Memory B cell (primary cell): ENCODE data around the gene MAGEA1.
"Not testable (repeated sequence)": the region's sequence is repeated elsewhere in the genome, so short reads cannot be mapped to it uniquely, and the experiment has no call there.

Experiments
- ATAC-seq: fragments of 150-1000 bp; cut with Tn5 transposase; 2 replicates; pipeline ENCODE4 v1.10.0; 2021; ENCODE audit warnings: low read depth, mild to moderate bottlenecking, moderate library complexity
- DNase-seq, 2 donors: peaks; one replicate each; pipeline ENCODE4 v3.0.0; 2022; ENCODE audit warnings: low spot score in 2 of 2
- H3K27ac Mint-ChIP-seq: one replicate; pipeline ENCODE4 v1.8.0; 2022; ENCODE audit warnings: mild to moderate bottlenecking, moderate library complexity, mixed read lengths
- H3K27me3 Mint-ChIP-seq: one replicate; pipeline ENCODE4 v1.8.0; 2022; ENCODE audit warnings: mixed read lengths
- H3K36me3 Mint-ChIP-seq: one replicate; pipeline ENCODE4 v1.8.0; 2022; ENCODE audit warnings: mild to moderate bottlenecking, mixed read lengths
- H3K4me1 Mint-ChIP-seq: one replicate; pipeline ENCODE4 v1.8.0; 2022; ENCODE audit warnings: mixed read lengths
- H3K4me3 Mint-ChIP-seq: one replicate; pipeline ENCODE4 v1.8.0; 2022; ENCODE audit warnings: mild to moderate bottlenecking, moderate library complexity, mixed read lengths
- H3K9me3 Mint-ChIP-seq: one replicate; pipeline ENCODE4 v1.8.0; 2022; ENCODE audit warnings: mixed read lengths

Gene MAGEA1

DNA sequence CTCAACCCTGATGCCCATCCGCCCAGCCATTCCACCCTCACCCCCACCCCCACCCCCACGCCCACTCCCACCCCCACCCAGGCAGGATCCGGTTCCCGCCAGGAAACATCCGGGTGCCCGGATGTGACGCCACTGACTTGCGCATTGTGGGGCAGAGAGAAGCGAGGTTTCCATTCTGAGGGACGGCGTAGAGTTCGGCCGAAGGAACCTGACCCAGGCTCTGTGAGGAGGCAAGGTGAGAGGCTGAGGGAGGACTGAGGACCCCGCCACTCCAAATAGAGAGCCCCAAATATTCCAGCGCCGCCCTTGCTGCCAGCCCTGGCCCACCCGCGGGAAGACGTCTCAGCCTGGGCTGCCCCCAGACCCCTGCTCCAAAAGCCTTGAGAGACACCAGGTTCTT, at the start of gene MAGEA1:
MAGEA1 (plus strand) TSS at position 154 of the 400 bp plus-strand sequence. CDS start 3,106 bp downstream, outside the sequence.
- Mint-ChIP-seq H3K27me3 (peaks cover 5% of the 10 kb centered on the region), H3K27ac (no peak within 1 kb of the TSS), H3K4me1 (no peaks in the 10 kb centered on the region), H3K9me3 (no peaks in the 10 kb centered on the region), H3K36me3 (no peaks in the 10 kb centered on the region), H3K4me3 (no peak within 1 kb of the TSS)
- ATAC-seq, result no peak
- DNase-seq, result no peak

DNA sequence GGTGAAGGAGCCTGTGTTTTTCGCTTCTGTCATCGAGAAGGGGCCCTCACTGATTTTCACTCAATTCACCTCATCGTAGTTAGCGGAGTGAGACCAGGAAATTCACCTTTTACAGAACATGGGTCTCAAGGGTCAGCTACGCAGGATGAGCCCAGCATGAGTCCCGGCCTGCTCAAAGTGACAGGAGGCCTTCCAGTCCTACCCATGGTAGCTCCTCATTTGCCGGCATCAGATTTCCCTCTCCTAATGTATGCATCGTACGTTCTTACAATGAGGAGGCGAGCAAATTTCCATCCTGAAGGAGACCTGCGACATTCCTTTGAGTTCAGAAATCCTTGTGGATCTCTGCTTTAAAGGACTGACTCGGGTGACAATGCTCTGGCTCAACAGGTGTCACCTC, 46.2 kb upstream of the MAGEA1 start:
- ATAC-seq, H3K27ac Mint-ChIP-seq: not testable (repeated sequence)

GRCh38 chrX:153139074-153139473, 40.0 kb upstream of the MAGEA1 start:
- not testable (repeated sequence) for H3K27me3 Mint-ChIP-seq, H3K27ac Mint-ChIP-seq, ATAC-seq, H3K36me3 Mint-ChIP-seq, DNase-seq, H3K4me1 Mint-ChIP-seq, H3K4me3 Mint-ChIP-seq, H3K9me3 Mint-ChIP-seq

More for the DNA sequence above, 46.2 kb upstream of the MAGEA1 start:
- H3K9me3 Mint-ChIP-seq, DNase-seq, H3K4me1 Mint-ChIP-seq, H3K4me3 Mint-ChIP-seq, H3K27me3 Mint-ChIP-seq, H3K36me3 Mint-ChIP-seq: not testable (repeated sequence)

DNA sequence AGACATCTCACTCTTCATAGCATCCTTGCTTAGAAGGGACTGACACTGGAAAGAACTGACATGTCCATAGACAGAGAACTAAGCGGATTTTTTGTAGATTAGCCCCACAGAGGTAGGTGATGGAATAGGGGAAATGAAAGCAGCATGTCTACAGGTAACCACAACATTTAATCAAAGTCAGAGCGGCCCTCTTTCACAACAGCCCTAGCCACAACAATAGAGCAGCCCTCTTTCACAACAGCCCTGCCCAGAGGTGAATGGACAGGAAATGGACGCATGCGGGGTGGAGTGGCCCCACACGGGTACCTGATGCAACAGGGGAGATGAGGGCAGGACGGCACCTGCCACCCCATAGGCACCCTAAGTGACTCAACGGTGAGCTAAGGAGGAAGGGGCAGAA, 32.8 kb upstream of the MAGEA1 start:
- not testable (repeated sequence) for H3K27me3 Mint-ChIP-seq, H3K4me1 Mint-ChIP-seq, H3K4me3 Mint-ChIP-seq, H3K27ac Mint-ChIP-seq, H3K36me3 Mint-ChIP-seq, H3K9me3 Mint-ChIP-seq, DNase-seq
- peak; percentile 68 for ATAC-seq

- peaks cover 6% of the 10 kb centered on the region for H3K27me3 Mint-ChIP-seq
- no peak for ATAC-seq
- no peaks in the 10 kb centered on the region for H3K4me1 Mint-ChIP-seq
- no peak overlapping the region for H3K4me3 Mint-ChIP-seq
- no peaks in the 10 kb centered on the region for H3K9me3 Mint-ChIP-seq
- H3K27ac Mint-ChIP-seq, result no peak overlapping the region
- H3K36me3 Mint-ChIP-seq, result no peaks in the 10 kb centered on the region
- no peak for DNase-seq
Measured at GRCh38 chrX:153153516-153153915, 25.6 kb upstream of the MAGEA1 start.

DNA sequence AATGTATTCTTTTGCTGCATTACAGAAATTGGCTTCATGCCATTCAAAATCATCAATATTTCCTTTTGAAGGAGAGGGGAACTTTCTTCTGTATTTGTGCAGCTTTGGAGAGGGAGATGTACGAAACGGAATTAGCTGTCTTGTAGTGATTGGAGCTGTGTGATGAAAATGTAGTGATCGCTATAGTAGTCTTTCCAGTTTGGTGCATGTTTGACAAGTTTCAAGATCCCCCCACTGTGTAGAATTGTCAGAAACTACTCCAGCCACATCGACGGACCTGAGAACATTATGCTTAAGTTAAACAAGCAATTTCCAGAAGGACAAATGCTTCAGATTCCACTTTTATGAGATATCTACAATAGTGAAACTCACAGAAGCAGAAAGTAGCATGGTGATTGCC, 21.6 kb upstream of the MAGEA1 start:
- H3K4me1 Mint-ChIP-seq, result no peaks in the 10 kb centered on the region
- peaks cover 6% of the 10 kb centered on the region for H3K27me3 Mint-ChIP-seq
- DNase-seq, result no peak
- no peak overlapping the region for H3K27ac Mint-ChIP-seq
- no peaks in the 10 kb centered on the region for H3K36me3 Mint-ChIP-seq
- no peaks in the 10 kb centered on the region for H3K9me3 Mint-ChIP-seq
- H3K4me3 Mint-ChIP-seq, result no peak overlapping the region
- no peak for ATAC-seq

DNA sequence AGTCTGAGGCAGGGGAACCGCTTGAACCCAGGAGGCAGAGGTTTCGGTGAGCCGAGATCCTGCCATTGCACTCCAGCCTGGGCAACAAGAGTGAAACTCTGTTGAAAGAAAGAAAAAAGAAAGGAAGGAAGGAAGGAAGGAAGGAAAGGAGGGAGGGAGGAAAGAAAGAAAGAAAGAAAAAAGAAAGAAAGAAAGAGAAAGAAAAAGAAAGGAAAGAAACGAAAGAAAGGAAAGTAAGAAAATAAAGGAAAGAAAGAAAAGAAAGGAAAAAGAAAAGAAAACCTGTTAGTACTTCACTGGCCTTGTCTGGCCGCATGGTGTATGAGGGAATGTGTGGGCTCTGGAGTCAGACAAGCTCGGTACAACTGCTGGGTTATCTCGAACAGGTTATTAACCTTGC, 20.8 kb upstream of the MAGEA1 start:
- no peak for ATAC-seq
- Mint-ChIP-seq H3K27me3 (peaks cover 6% of the 10 kb centered on the region), H3K4me3 (no peak overlapping the region), H3K9me3 (no peaks in the 10 kb centered on the region), H3K36me3 (no peaks in the 10 kb centered on the region), H3K27ac (no peak overlapping the region), H3K4me1 (no peaks in the 10 kb centered on the region)
- DNase-seq, result no peak

DNA sequence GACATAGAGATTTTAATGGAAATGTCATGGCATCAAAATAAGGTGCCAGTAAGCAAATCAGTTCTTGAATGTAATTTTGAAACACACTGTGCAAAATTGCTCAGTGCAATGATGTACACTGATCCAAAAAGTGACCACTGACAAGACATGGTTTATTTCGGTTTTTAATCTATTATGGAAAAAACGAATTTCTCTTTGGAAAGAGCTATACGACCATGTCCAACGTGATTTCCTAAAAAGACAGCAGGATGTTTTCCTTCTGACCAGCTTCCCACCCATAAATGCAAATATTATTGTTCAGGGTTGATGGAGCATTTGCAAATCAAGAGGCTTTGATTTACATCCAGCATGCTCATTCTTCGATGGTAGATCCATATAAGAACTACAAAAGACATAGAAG, 17.1 kb upstream of the MAGEA1 start:
- no peak for DNase-seq
- H3K4me1 Mint-ChIP-seq, result no peaks in the 10 kb centered on the region
- H3K27ac Mint-ChIP-seq, result no peak overlapping the region
- H3K36me3 Mint-ChIP-seq, result no peaks in the 10 kb centered on the region
- H3K9me3 Mint-ChIP-seq, result no peaks in the 10 kb centered on the region
- H3K27me3 Mint-ChIP-seq, result peaks cover 5% of the 10 kb centered on the region
- no peak for ATAC-seq
- no peak overlapping the region for H3K4me3 Mint-ChIP-seq

DNA sequence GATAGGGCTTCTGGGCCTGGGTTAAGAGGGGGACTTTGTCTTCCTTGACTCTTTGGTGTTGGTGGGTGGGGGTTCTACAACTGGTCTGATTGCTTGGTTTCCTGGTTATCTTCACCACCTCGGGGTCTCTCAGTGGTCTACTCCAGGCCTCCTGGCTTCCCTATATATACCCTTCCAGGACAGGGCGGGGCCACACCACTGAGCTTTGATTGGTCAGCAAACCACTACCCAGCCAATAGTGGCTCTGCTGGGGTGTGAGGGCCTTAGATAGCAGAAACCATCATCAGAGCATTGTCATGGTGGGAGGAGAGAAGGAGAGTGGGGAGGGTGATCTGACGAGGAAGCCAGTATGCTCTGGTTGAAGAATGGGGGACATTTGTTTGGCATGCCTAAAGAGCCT, 14.4 kb upstream of the MAGEA1 start:
- Mint-ChIP-seq H3K4me1 (no peaks in the 10 kb centered on the region), H3K27me3 (peaks cover 5% of the 10 kb centered on the region), H3K4me3 (no peak overlapping the region), H3K27ac (no peak overlapping the region), H3K36me3 (no peaks in the 10 kb centered on the region), H3K9me3 (no peaks in the 10 kb centered on the region)
- no peak for DNase-seq
- ATAC-seq, result no peak

DNA sequence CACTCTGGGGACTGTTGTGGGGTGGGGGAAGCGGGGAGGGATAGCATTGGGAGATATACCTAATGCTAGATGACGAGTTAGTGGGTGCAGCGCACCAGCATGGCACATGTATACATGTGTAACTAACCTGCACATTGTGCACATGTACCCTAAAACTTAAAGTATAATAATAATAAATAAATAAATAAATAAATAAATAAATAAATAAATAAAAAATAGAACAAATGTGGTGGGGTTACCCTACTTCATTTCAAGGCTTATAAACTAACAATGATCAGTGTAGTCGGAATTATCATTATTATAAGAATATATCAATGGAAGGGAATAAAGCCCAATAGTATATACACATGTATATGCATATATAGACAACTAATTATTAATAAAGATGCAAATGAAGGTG, 10.7 kb upstream of the MAGEA1 start:
- not testable (repeated sequence) for H3K9me3 Mint-ChIP-seq, H3K27me3 Mint-ChIP-seq, ATAC-seq

DNA sequence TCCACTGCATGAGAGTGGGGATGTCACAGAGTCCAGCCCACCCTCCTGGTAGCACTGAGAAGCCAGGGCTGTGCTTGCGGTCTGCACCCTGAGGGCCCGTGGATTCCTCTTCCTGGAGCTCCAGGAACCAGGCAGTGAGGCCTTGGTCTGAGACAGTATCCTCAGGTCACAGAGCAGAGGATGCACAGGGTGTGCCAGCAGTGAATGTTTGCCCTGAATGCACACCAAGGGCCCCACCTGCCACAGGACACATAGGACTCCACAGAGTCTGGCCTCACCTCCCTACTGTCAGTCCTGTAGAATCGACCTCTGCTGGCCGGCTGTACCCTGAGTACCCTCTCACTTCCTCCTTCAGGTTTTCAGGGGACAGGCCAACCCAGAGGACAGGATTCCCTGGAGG, 2.7 kb downstream of the MAGEA1 start:
- H3K27me3 Mint-ChIP-seq, result peaks cover 5% of the 10 kb centered on the region
- no peak overlapping the region for H3K4me3 Mint-ChIP-seq
- no peaks in the 10 kb centered on the region for H3K36me3 Mint-ChIP-seq
- no peak for ATAC-seq
- no peaks in the 10 kb centered on the region for H3K4me1 Mint-ChIP-seq
- no peak overlapping the region for H3K27ac Mint-ChIP-seq
- no peak for DNase-seq
- H3K9me3 Mint-ChIP-seq, result no peaks in the 10 kb centered on the region

More for the DNA sequence above, 10.7 kb upstream of the MAGEA1 start:
- H3K36me3 Mint-ChIP-seq, H3K4me1 Mint-ChIP-seq, H3K27ac Mint-ChIP-seq, H3K4me3 Mint-ChIP-seq, DNase-seq: not testable (repeated sequence)

GRCh38 chrX:153184787-153185186, 5.7 kb downstream of the MAGEA1 start:
- ATAC-seq (no peak), DNase-seq (no peak)
- Mint-ChIP-seq H3K9me3 (no peaks in the 10 kb centered on the region), H3K4me3 (no peak overlapping the region), H3K27ac (no peak overlapping the region), H3K36me3 (peaks cover 1% of the 10 kb centered on the region), H3K27me3 (peaks cover 10% of the 10 kb centered on the region), H3K4me1 (no peaks in the 10 kb centered on the region)

GRCh38 chrX:153190381-153190780, 11.3 kb downstream of the MAGEA1 start:
- peaks cover 2% of the 10 kb centered on the region for H3K9me3 Mint-ChIP-seq
- H3K27me3 Mint-ChIP-seq, result peaks cover 19% of the 10 kb centered on the region
- no peaks in the 10 kb centered on the region for H3K4me1 Mint-ChIP-seq
- DNase-seq (no peak), ATAC-seq (no peak)
- H3K27ac Mint-ChIP-seq, result no peak overlapping the region
- no peak overlapping the region for H3K4me3 Mint-ChIP-seq
- peaks cover 4% of the 10 kb centered on the region for H3K36me3 Mint-ChIP-seq

- H3K27ac Mint-ChIP-seq, result no peak overlapping the region
- H3K9me3 Mint-ChIP-seq, result peaks cover 1% of the 10 kb centered on the region
- no peaks in the 10 kb centered on the region for H3K4me1 Mint-ChIP-seq
- H3K4me3 Mint-ChIP-seq, result no peak overlapping the region
- no peak for ATAC-seq
- H3K27me3 Mint-ChIP-seq, result peaks cover 8% of the 10 kb centered on the region
- peaks cover 2% of the 10 kb centered on the region for H3K36me3 Mint-ChIP-seq
- no peak for DNase-seq
Measured at GRCh38 chrX:153200462-153200861, 21.4 kb downstream of the MAGEA1 start.

DNA sequence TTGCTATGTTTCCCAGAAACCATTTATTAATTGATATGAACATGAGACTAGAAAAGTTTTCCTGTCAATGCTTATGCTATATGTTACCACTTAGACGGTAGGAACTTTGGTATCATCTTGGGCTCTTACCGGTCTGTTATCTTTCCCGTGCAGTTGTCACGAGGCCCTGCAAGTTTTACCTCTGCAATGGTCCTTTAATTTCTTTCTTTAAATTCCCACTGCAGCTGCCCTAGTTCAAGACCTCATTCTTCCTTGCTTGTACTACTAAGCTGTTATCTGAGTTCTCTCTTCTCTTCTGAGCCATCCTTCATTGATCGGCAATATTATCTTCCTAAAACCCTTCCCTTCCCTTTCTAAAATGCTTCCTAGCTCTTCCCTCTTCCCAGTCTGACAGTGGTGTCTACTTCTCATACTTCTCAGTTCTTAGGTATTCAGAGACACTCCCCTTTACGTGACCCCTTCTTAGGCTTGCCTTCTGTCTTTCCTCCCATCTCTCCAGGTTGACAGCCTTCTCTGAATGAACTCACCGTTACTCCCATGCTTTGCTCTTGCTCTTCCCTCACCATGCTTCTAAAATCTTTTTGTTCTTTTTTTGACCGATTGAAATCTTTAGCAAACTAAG, 27.5 kb downstream of the MAGEA1 start:
- peaks cover 13% of the 10 kb centered on the region for H3K27me3 Mint-ChIP-seq
- no peak overlapping the region for H3K27ac Mint-ChIP-seq
- H3K4me3 Mint-ChIP-seq, result no peak overlapping the region
- H3K9me3 Mint-ChIP-seq, result peaks cover 4% of the 10 kb centered on the region
- ATAC-seq (no peak), DNase-seq (no peak)
- H3K36me3 Mint-ChIP-seq, result no peaks in the 10 kb centered on the region
- H3K4me1 Mint-ChIP-seq, result no peaks in the 10 kb centered on the region
